ENCODE data around the gene CNTNAP5.

CNTNAP5 gene

GRCh38 chr2:124281541-124281940 is 256.5 kb downstream of the CNTNAP5 start:
- DNase-seq: no peak

- no peak for DNase-seq
Observed at GRCh38 chr2:124283096-124283495, 258.0 kb downstream of the CNTNAP5 start.

- no peak for DNase-seq
Observed at GRCh38 chr2:124286089-124286783, 261.1 kb downstream of the CNTNAP5 start.

GRCh38 chr2:124289060-124289459 is 264.0 kb downstream of the CNTNAP5 start:
- no peak for DNase-seq

GRCh38 chr2:124289615-124290014 is 264.5 kb downstream of the CNTNAP5 start:
- DNase-seq: no peak

- DNase-seq: no peak
Observed at GRCh38 chr2:124296470-124296869, 271.4 kb downstream of the CNTNAP5 start.

- no peak for DNase-seq
Observed at GRCh38 chr2:124301915-124302314, 276.8 kb downstream of the CNTNAP5 start.

- DNase-seq: no peak
Observed at GRCh38 chr2:124308319-124309062, 283.4 kb downstream of the CNTNAP5 start.

GRCh38 chr2:124309563-124310138 is 284.6 kb downstream of the CNTNAP5 start:
- no peak for DNase-seq

- DNase-seq: no peak
Observed at GRCh38 chr2:124310671-124311070, 285.6 kb downstream of the CNTNAP5 start.

GRCh38 chr2:124314084-124314483 is 289.0 kb downstream of the CNTNAP5 start:
- no peak for DNase-seq

GRCh38 chr2:124315221-124315880 is 290.3 kb downstream of the CNTNAP5 start:
- no peak for DNase-seq

GRCh38 chr2:124316133-124316532 is 291.0 kb downstream of the CNTNAP5 start:
- no peak for DNase-seq

- no peak for DNase-seq
Observed at GRCh38 chr2:124316881-124317605, 292.0 kb downstream of the CNTNAP5 start.

GRCh38 chr2:124317628-124318027 is 292.5 kb downstream of the CNTNAP5 start:
- no peak for DNase-seq

- DNase-seq: no peak
Observed at GRCh38 chr2:124318913-124319312, 293.8 kb downstream of the CNTNAP5 start.

- DNase-seq: no peak
Observed at GRCh38 chr2:124319577-124319976, 294.5 kb downstream of the CNTNAP5 start.

GRCh38 chr2:124320051-124320688 is 295.1 kb downstream of the CNTNAP5 start:
- no peak for DNase-seq

GRCh38 chr2:124323321-124323720 is 298.2 kb downstream of the CNTNAP5 start:
- no peak for DNase-seq

GRCh38 chr2:124325667-124326440 is 300.8 kb downstream of the CNTNAP5 start:
- no peak for DNase-seq

- DNase-seq: no peak
Observed at GRCh38 chr2:124327303-124327702, 302.2 kb downstream of the CNTNAP5 start.
